ENCODE results near the gene ROBO1. TPM values are rescaled to one million over a fixed set of nuclear protein-coding genes. Genes with fewer than 3 reads are reported as not detected.

Gene ROBO1
- total RNA-seq, 1 donor from 2014 or later = 66.5 TPM

DNA sequence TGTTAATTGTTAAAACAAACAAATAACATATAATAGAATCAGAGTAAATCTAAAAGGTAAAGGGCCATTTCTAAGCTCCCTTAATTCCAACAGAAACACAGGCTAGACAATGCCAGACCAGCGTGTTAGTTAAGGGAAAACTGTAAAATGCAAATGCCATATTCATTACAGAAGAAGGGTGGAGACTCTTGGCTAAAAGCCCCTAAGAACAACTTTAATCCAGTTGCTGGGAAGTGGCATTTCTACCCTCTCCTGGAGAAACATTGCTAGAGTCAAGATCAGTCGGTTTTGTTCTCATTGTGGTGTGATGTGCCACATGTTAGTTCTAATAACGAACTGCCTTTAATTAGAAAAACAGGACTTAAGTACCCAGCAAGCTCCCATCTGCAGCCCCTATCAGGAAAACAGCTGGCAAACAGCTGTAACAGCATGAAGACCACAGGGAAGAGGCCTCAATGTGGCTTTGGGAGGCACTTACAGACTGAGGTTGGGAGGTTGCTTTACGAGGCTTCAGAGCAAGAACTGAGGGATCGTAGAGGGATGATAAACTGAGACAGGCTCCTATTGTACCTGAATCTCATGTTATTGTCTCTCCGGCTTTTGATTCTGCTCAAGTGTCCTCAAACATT lies 1134.8 kb downstream of the ROBO1 start:
- TF ChIP-seq POLR2A (IDR thresholded peaks at IDR 0.05) (no peak), POLR2AphosphoS5 (IDR thresholded peaks at IDR 0.05; ENCODE audit: insufficient read depth in 1 of 2, low read depth in 1 of 2) (no peak)
- TF ChIP-seq, protein P1, sequence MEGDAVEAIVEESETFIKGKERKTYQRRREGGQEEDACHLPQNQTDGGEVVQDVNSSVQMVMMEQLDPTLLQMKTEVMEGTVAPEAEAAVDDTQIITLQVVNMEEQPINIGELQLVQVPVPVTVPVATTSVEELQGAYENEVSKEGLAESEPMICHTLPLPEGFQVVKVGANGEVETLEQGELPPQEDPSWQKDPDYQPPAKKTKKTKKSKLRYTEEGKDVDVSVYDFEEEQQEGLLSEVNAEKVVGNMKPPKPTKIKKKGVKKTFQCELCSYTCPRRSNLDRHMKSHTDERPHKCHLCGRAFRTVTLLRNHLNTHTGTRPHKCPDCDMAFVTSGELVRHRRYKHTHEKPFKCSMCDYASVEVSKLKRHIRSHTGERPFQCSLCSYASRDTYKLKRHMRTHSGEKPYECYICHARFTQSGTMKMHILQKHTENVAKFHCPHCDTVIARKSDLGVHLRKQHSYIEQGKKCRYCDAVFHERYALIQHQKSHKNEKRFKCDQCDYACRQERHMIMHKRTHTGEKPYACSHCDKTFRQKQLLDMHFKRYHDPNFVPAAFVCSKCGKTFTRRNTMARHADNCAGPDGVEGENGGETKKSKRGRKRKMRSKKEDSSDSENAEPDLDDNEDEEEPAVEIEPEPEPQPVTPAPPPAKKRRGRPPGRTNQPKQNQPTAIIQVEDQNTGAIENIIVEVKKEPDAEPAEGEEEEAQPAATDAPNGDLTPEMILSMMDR (IDR thresholded peaks at IDR 0.05) = no peak
- Histone ChIP-seq H3K4me3 (no peak overlapping the region), H3K4me1 (peaks cover 21% of the 10 kb centered on the region), H3K27me3 (no peaks in the 10 kb centered on the region), H3K36me3 (peaks cover 0 to 10% of the 10 kb centered on the region in 2 donors), H3K27ac (no peak overlapping the region), H3K9me3 (no peaks in the 10 kb centered on the region)
- intact Hi-C loops (cut with DNase I) = no loop called here
- DNase-seq (ENCODE audit: extremely low spot score in 2 of 2) = no peak

DNA sequence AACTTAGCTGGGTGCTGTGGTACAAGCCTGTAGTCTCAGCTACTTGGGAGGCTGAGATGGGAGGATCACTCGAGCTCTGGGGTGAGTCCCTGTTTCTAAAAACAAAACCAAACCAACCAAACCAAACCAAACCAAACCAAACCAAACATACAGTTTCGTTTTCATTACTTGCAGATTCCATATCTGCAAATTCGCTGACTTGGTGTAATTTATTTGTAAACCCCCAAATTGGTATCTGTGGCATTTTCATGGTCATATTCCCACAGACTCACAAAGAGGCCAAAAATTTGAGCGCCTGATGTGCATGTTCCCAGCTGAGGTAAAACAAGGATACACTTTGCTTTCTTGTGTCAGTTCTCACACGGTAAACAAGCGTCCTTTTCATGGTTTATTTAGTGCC lies 1138.3 kb downstream of the ROBO1 start:
- Histone ChIP-seq H3K9me3 (no peaks in the 10 kb centered on the region), H3K4me1 (peaks cover 17% of the 10 kb centered on the region), H3K4me3 (no peak overlapping the region), H3K36me3 (peaks cover 0 to 16% of the 10 kb centered on the region in 2 donors), H3K27me3 (no peaks in the 10 kb centered on the region), H3K27ac (no peak overlapping the region)
- intact Hi-C loops (cut with DNase I) = no loop called here
- TF ChIP-seq POLR2A (IDR thresholded peaks at IDR 0.05) (no peak), POLR2AphosphoS5 (IDR thresholded peaks at IDR 0.05; ENCODE audit: insufficient read depth in 1 of 2, low read depth in 1 of 2) (no peak)
- TF ChIP-seq, protein P1 (IDR thresholded peaks at IDR 0.05) = no peak
- DNase-seq (ENCODE audit: extremely low spot score in 2 of 2) = no peak

DNA sequence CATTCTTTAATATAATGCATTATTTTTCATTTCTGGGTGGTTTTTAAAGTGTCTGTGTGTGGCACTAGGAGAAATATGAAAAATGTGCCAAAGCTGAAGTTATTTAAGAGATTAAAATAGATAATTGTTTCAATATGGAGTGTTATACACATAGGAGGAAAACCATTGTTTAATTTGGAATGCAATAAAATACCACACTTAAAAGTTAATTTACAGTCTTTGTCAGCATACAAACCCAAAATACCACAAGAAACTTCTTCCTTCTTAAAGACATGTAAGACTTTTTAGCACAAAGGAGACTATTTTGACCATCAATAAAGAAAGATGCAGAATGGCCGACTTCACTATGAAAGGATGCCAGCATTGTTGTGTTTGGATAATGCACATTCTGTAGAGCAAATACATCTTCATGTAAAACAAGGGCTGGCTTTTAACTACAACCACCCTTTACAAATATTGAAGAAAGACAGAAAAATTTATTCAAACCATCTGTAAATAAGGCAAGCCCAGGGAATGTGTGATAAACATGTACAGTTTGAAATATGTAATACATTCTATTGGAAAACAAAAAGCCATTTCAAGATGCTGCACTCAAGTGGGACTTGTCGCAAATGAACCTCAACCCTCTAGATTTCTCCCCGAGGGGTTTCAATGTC lies 1146.6 kb downstream of the ROBO1 start:
- Histone ChIP-seq H3K36me3 (no peaks in the 10 kb centered on the region), H3K9me3 (no peaks in the 10 kb centered on the region), H3K27me3 (no peaks in the 10 kb centered on the region), H3K27ac (no peak overlapping the region), H3K4me3 (no peak overlapping the region), H3K4me1 (no peaks in the 10 kb centered on the region)
- TF ChIP-seq, protein P1 (IDR thresholded peaks at IDR 0.05) = no peak
- TF ChIP-seq POLR2AphosphoS5 (IDR thresholded peaks at IDR 0.05; ENCODE audit: insufficient read depth in 1 of 2, low read depth in 1 of 2) = no peak
- TF ChIP-seq POLR2A (IDR thresholded peaks at IDR 0.05) = no peak
- no peak for DNase-seq (ENCODE audit: extremely low spot score in 2 of 2)
- intact Hi-C loops (cut with DNase I) = no loop called here

DNA sequence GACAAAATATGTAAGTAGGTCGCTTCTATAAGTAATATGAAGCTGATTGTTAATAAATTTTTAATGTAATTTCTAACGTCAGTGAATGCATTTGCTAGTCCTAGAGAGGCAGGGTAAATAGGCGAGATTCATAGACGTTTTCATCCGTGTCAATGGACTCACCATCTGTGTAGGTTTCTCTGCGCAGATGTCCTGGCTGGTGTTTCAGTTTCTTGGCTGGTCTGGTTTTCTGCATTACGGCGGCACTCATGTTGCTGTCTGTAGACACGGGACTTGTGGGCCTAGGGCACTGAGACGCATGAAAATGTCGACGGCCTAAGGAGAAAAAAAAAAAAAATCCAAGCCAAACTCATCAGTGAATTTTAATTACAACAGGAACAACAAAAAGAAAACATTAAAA lies 1153.3 kb downstream of the ROBO1 start:
- no peak for DNase-seq (ENCODE audit: extremely low spot score in 2 of 2)
- intact Hi-C loops (cut with DNase I) = no loop called here
- no peaks in the 10 kb centered on the region for H3K27me3 ChIP-seq
- H3K36me3 ChIP-seq = no peaks in the 10 kb centered on the region
- no peak overlapping the region for H3K4me3 ChIP-seq
- no peaks in the 10 kb centered on the region for H3K4me1 ChIP-seq
- no peaks in the 10 kb centered on the region for H3K9me3 ChIP-seq
- no peak overlapping the region for H3K27ac ChIP-seq
- TF ChIP-seq POLR2A (IDR thresholded peaks at IDR 0.05) = no peak
- TF ChIP-seq POLR2AphosphoS5 (IDR thresholded peaks at IDR 0.05; ENCODE audit: insufficient read depth in 1 of 2, low read depth in 1 of 2) = no peak
- TF ChIP-seq, protein P1 (IDR thresholded peaks at IDR 0.05) = no peak

DNA sequence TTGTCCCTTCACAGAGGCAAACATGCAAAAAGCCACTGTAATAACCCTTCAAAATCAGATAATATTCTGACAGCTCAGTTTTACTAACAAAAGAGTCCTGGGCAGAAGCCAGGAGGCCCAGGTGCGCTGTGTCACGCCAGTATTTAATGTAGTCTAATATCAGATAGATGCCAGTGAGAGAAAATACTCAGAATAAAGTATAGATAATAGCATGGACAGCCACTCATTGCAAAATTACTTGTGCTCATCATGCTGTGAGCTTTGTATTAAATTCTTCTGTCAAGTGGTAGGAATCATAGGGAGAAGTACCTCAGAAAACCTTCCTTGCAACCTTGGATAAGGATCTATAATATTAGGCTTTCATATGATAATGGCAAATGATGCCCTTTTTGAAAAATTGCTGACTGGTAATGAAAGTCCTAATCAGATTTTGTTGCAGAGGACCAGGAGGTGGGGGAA lies 1154.3 kb downstream of the ROBO1 start:
- DNase-seq (ENCODE audit: extremely low spot score in 2 of 2) = no peak

More for the DNA sequence above, 1154.3 kb downstream of the ROBO1 start:
- TF ChIP-seq POLR2A (IDR thresholded peaks at IDR 0.05) = no peak
- no peak for TF ChIP-seq POLR2AphosphoS5 (IDR thresholded peaks at IDR 0.05; ENCODE audit: insufficient read depth in 1 of 2, low read depth in 1 of 2)
- TF ChIP-seq, protein P1 (IDR thresholded peaks at IDR 0.05) = no peak
- Histone ChIP-seq H3K4me1 (no peaks in the 10 kb centered on the region), H3K27ac (no peak overlapping the region), H3K27me3 (no peaks in the 10 kb centered on the region), H3K9me3 (no peaks in the 10 kb centered on the region), H3K4me3 (no peak overlapping the region), H3K36me3 (no peaks in the 10 kb centered on the region)
- intact Hi-C loops (cut with DNase I) = no loop called here

Measured in vagina (tissue), 2 donors.